H1 (cell line): ENCODE measurements around the gene FICD. TPM values are rescaled to one million over a fixed set of nuclear protein-coding genes. Genes with fewer than 3 reads are reported as not detected.

Experiments used
- SP1 ChIP-seq: IDR thresholded peaks from 2 replicates; pipeline ENCODE4 v1.6.1; 2011; ENCODE audit warnings: low read depth, low read length
- polyA plus RNA-seq, 7 experiments: library from polyadenylated mRNA; depleted of rRNA in 3 of 7; stranded (reverse) in 5 of 7; unstranded in 2 of 7; fragments of >200 nt in 5 of 7; fragments of 200-250 nt in 2 of 7; gene quantifications; 1 replicate in 5 of 7; 2 replicates in 1 of 7; 4 replicates in 1 of 7; pipeline versions ENCODE4 v1.2.1 to v1.2.3, GENCODE V29; 2011 to 2013; ENCODE audit warnings: missing spikeins in 2 of 7, mixed read lengths in 2 of 7
- total RNA-seq: library from RNA; stranded (reverse); fragmentation: NEBNext Ultra II Directional; extraction: Animal tissue kit (Norgen Biotek cat#: 25700); gene quantifications from 2 replicates; pipeline ENCODE4 v1.2.1, GENCODE V29; 2021

FICD gene
- total and polyA plus RNA-seq, 2 of the 8 experiments (the other 6 are each of a cell fraction or from before 2014, with no cell fraction given): 2.2 to 6.0 TPM

DNA sequence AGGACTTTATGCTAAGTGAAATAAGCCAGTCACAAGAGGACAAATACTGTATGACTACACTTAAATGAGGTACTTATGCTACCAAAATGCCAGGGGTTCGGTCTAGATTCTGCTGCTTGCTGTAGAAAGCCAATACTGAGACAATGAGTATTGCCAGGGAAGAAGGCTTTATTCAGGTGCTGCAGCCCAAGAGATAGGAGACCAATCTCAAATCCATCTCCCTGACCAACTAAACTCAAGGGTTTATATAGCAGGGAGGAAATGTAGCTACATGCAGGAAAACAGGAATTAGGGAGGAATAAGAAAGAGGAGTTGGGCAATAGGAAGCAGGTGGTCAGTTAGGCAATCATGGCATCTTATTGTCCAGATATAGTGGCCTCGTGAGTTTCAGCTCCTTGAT, 12.2 kb upstream of the FICD start (continued):
- TF ChIP-seq SP1: no peak
